NOMO-1 treated with dmso at 0.1 percent for 144 hours (cell line): ENCODE data around the gene OR2F2.

Experiments used
- DNase-seq: peaks from one replicate; lab custom pipeline; 2025; ENCODE audit not compliant: unreplicated experiment; lab: John Stamatoyannopoulos, UW

Gene OR2F2, protein sequence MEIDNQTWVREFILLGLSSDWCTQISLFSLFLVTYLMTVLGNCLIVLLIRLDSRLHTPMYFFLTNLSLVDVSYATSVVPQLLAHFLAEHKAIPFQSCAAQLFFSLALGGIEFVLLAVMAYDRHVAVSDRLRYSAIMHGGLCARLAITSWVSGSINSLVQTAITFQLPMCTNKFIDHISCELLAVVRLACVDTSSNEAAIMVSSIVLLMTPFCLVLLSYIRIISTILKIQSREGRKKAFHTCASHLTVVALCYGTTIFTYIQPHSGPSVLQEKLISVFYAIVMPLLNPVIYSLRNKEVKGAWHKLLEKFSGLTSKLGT

DNA sequence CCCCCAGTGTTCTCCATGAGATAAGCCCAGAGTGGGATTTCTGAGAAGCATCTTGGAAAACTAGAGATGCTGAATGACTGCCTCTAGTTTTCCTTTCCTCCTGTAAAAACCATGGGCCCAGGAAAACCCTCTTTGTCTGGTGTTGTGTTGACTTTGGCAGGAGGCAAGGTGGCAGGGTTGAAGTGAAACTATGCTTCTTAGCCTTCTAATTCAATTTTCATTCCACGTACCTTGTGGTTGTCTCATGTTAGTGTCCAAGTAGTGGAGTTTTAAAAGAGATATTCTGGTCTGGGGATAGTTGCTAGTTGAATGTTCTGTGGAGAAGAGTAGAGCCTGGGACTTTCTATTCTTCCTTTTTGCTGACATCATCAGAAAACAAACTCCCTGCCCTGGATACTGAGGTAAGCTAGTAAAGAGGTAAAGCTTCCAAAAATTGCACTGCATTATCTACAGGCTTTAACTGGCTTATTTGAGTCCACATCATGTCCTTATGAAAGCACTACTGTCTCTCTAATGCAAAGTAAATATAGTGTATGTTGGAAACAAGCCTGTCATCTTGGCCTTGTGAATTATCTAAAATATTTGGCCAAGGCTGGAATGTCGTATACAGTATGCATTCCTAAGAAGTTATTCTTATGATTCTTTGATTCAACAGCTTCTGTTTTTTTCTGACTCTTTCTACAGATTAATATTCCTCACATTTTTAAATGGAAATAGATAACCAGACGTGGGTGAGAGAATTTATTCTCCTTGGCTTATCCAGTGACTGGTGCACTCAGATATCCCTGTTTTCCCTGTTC lies at the start of gene OR2F2:
OR2F2 (plus strand) TSS at position 708 of the 800 bp plus-strand sequence; CDS start at position 708, 0 bp downstream.
- no peak for DNase-seq

DNA sequence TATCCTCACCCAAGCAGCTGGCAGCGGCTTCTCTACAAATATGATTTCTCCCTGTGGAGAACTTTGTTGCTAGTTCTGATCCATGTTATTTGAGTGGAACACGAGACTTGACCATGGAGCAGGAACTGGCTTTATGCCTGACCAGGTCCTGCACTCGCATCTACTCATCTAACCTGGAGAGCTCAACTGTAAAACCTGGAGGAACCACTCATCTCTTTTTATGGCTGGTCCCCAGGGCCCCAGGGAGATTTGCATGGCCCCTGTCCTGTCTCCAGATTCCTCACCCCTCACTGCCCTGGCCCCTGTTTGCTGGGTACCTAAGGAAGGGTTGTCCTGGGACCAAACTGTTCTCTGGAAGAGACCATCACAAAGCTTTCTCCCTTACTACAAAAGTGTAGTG lies 49.1 kb upstream of the OR2F2 start:
- DNase-seq: no peak

DNA sequence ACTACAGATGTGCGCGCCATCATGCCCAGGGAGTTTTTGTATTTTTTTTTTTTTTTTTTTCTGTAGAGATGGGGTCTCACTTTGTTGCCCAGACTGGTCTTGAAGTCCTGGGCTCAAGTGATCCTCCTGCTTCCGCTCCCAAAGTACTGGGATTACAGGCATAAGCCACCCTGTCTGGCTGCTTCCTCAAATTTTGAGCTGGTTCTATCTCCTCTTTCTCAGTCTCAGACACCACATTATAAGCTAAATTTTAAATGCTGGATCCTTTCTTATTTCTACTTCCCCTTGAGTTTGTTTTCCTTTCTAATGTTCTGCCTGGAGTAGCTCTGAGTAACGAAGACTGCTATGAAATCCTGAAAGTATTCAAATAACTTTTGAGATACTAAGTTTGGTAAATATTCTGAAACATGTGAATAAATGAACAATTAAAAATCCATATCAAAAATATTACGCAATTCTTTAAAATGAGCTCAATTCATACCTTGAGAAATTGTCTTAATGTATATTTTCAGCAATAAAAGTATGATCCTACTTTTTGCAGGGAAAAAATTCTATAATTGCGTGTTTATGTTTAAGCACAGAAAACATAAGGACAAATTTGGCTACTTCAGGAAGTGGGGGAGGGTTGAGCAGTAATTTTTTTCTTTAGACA lies 48.1 kb upstream of the OR2F2 start:
- no peak for DNase-seq

DNA sequence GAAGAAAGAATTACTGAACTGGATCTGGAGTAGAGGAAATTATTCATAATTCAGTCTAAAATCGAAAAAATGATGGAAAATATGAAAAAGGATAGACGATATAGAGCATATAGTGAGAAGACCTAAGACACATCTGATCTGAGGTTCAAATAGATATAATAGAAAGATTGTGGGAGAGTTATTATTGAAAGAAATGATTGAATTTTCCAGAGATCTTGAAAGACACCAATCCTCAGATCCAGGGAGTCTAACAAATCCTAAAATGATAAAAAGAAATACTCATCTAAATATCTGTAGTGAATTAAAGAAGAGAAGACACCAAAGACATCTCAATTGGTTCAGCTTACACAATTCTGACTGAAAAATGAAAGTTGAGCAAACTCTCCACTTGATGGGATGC lies 46.0 kb upstream of the OR2F2 start:
- no peak for DNase-seq

DNA sequence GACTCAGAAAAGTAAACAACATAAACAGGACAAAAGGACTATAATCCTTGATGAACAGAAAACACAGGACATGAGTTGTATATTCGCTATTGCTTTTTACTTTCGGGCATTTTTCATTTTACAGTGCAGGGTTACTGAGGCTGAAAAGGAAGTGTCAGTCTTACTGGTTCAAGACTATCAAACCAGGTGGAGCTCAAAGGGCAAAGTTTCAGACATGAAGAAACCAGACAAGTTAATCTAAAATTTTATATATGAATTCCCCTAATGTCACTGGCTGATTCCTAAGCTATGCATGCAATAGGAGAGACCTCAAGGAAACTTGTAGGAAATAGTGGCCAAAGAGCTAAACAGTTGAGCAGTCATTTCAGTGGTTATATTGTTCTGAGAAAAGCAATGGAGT lies 44.5 kb upstream of the OR2F2 start:
- no peak for DNase-seq

DNA sequence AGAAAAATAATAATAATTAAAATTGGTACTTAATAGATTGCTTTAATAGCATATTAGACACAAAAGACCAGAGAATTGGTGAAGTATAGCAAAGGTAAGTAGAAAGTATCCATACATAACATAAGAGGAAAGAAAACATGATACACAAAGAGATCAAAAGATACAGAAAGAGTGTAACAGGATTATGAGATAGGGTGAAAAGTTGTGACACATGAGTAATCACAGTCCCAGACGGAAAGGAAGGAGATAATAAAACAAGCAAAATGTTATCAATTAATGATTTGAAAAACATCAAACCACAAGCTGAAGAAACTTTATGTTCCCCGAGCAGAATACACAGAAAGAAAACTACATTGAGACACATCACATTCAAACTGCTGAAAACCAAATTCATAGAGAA lies 43.6 kb upstream of the OR2F2 start:
- DNase-seq: no peak

DNA sequence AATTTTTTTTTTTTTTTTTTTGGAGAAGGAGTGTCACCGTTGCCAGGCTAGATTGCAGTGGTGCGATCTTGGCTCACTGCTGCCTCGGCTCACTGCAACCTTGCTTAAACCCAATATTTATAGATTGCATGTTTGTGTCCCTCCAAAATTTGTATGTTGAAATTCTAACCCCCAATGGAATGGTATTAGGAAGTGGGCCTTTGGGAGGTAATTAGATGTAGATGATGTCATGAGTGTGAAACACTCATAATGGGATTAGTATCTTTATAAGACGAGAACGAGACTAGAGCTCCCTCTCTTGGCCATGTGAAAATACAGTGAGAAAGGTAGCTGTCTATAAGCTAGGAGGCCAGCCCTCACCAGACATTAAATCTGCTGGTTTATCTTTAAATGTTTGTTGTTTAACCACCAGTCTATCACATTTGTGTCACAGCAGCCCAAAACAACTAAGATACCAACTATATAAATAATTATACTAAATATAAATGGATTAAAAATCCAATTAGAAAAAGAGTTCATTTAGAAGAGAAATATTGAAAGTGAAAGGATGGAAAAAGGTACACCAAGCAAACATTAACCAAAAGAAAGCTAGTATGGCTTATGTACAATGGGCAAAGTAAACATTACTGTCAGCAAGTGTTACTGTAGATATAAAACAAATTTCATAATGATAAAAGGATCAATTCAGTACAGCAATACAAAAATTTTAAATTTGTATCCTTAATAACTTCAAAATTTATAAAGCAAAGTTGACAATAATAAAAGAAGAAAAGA lies 42.3 kb upstream of the OR2F2 start:
- DNase-seq: no peak

DNA sequence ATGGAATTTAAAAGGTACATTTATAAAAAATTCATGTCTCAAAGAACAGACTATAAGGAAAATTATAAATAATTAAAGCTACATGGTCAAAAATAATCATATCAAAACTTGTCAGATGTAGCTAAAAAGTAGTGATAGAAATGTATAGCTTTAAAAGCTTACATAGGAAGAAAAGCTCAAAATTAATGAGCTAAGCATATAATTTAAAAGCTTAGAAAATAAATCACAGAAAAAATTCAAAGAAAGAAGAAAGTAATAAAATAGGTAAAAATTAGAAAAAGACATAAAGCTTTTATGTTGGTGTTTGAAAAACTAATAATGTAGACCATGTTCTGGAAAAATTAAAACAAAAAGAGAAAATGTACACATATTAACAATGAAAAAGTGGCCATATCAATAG lies 38.4 kb upstream of the OR2F2 start:
- no peak for DNase-seq

DNA sequence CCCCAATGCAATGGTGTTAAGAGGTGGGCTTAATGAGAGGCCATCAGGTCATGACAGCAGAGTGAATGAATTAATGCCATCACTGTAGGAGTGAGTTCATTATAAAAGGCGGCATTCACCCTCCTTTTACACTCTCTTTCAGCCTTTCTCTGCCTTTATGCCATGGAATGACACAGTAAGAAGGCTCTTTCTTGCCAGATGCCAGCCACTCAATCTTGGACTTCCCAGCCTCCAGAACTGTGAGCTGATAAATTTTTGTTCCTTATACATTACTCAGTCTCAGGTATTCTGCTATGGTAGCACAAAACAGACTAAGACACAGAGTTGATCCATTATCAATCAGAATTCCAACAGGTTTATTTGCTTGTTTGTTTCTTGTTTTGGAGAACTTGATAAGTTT lies 36.2 kb upstream of the OR2F2 start:
- DNase-seq: no peak

DNA sequence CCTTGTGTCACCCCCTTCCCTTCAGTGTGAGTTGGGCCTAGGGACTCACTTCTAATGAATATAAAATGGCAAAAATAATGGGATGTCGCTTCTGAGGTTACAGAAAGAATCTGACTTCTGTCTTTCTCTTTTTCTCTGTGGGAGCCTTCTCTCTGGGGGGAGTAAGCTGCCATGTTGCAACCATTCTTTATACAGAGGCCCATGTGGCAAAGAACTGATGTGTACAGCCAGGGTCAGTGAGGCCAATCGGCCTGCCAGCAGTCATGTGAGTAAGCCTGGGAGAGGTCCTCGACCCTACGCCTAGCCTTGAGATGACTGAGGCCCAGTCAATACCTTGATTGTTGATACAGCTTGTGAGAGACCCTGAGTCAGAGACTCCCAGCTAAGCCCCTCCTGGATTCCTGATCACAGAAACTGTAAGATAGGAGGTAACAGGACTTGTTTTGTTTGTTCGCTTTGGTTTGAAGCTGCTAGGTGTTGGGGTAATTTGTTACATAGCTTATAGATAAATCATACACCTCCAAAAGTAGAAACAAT lies 34.7 kb upstream of the OR2F2 start:
- DNase-seq: no peak

DNA sequence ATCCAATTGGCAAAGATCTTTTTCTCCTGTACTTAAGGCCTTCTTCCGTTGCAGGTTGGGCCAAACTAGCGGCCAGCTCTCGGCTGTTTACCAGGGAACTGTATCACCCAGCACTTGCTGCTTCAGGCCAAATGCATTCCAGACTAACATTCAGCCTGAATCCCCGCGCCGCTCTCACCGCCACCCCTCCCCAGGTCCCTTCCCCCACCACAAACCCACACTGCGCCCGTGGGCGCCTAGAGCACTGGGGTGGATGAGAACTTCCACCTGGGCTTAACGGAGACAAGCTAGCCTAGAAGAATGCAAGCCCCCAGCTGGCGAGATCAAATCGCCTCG lies 33.7 kb upstream of the OR2F2 start:
- no peak for DNase-seq

DNA sequence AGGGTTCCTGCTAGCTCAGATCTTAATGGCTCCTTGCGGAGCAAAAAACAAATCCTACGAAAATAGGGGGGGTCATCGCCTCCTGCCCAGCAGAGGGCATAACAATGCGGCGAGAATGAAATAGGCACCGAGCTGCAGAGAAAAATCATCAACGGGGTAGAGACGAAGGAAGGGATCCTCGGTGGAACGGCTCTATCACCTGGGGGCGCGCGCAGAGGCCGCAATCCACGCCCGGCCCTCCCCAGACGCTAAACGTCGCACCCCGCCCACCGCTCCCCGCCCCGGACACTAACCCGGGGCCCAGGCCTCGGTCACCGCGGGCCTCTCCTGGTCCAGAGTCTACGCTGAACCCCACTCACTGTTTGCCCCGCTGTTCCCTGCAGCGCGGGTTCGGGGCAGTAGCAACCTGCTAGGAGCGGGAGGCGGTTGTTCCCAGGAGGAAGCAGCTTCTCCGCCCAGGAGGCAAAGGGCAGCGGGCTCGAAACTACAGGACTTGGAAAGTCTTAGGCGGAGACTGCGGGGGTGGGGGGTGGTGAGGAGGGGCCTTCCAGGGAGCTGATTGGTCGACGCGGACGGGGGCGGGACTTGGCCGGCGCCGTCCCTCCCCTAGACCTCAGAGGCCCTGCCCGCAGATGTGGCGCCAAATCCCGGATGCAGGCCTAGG lies 33.2 kb upstream of the OR2F2 start, which contains the start of gene TCAF1:
TCAF1 (minus strand) TSS at position 509 of the 664 bp plus-strand sequence. CDS start 25,568 bp downstream, outside the sequence.
- peak; percentile 42 for DNase-seq

DNA sequence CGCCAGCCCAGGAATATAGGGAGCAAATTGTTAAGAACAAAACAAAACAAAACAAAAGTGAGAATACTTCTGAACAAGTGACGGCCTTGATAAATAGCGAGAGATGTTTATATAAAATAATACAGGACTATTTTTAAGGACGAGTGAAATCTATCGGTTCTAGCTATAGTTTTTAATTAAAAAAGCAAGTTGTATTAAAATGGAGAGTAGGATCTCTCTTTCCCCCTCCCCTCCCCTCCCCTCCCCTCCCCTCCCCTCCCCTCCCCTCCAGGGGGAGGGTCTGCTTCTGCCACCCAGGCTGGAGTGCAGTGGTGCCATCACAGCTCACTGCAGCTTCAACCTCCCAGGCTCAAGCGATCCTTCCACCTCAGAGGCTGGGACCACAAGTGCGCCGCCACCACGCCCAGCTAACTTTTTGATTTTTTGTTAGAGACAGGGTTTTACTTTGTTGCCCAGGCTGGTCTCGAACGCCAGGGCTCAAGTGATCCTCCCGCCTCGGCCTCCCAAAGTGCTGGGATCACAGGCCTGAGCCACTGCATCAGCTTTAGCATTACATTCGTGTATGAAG lies 32.6 kb upstream of the OR2F2 start:
- no peak for DNase-seq

DNA sequence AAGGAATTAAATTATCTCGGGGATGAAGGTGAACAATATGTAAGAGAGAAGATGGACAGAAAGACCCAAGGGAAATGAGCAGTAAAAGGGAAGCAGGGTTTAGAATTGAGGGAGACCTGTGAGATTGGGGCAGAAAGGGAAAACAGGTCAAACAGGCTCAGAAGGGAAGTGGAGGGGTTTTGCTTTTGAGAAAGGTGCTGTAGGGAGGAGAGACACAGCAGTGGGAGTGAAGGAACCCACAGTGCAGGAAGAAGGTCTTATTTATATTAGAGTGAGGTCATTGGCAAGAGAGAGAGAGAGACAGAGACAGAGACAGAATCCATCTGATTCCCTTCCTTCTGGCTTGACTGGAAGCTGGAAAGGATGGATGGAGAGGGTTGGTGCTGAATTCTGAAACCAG lies 29.5 kb upstream of the OR2F2 start:
- DNase-seq: no peak

DNA sequence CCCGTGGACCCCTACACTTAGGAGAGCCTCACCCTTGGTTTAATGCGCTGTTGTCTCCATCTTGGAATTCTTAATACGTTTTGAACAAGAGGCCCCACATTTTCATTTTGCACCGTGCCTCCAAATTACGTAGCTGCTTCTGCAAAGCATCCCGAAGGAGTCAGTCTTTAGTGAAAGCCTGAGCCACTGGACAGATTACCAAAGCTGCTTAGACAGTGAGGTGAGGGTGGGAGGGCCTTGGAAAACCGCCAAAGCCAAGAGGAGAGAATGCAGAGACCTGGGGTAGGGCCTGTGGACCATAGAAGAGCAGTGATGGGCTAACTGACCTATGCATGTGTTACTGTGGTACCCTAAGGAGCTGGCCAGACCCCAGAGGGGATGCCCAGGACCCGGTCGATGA lies 28.9 kb upstream of the OR2F2 start:
- DNase-seq: no peak

DNA sequence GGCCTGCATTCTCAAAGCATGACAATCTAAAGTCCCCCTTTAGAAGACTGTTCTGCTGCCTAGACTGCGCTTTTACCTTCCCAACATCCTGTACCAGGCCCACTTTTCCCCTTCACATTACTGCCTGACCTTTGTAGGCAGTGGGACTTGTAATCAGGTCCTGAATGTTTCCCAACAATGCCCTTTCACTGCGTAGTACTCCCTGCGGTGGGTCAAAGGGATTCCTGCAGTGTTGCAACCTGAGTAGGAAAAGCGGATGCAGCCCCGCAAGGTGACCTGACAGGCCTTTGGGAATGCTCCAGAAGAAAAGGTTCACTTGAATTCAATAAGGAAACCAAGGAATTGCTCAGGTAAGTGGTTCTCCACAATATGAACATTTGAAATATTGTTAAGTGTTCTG lies 28.1 kb upstream of the OR2F2 start:
- no peak for DNase-seq

DNA sequence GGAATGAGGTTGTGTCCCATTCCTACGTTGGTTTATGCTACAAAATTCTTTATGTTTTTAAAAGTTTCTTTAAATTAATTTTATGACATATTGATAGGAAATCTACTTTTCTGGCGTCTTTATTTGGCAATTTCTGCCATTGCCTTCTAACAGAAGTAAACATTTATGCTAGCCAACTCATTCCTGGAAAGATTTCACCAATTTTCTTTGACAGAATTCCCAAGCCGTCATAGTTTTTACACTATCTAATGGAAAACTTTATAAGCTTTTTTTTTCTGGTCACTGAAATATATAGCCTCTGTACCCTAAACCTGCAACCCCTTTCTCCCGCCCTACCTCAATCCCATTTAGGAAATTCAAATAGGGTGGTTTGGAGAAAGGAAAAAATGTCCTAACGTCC lies 26.9 kb upstream of the OR2F2 start:
- no peak for DNase-seq

DNA sequence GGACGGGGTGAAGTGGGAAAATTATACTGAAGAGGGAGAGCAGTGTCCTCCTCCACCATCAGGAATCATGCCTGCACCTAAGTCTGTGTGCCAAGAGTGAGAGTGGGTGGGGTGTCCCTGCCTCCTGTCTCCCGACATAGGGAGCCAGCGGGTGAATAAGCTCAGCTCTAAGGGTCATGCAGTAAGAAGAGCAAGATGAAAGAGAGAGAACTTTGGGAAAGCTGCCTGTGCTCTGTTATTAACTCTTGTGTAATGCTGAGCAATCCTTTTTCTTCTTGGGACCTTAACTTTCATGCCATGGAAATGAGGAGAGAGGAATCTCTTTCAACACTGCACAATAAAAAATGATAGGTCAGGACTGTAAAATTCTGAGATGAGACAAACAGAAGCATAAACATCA lies 25.2 kb upstream of the OR2F2 start:
- DNase-seq: no peak

DNA sequence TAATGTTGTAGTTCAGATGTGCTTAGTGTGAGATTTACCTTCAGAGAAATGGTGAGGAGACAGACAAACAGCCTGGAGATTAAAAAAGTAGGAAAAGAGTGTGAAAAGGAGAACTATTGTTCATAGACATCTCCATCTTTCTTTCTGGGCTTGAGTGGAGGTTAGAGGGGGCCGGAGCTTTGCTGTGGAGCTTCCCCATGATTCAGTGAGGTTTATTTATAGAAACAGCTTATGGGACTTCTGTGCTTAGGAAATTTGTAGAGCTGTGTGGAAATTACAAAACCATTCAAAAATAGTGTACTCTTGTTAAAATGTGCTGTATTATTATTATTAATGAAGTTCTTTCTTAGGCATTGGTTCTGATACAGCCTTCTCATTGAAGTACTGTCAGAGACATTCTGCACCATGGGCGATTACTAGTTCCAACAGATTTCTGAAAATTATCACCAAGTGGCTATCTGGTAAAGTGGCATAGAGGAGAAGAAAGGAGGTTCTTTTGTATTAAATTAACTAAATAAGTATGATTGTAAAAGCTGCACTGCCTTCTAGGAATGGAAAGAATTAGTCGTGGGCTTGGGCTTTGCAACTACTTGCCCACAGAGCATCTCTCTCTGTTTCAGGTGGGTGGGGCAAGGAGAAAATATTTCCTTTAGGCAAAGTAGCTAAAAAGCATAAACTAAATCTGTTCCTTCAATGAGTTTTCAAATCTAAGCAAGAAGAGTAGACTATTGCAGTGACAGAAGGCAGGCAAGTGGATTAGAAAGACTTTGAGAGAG lies 24.4 kb upstream of the OR2F2 start:
- no peak for DNase-seq
